HL-60/S4 treated with retinoic acid at 250 ng/mL for 4 days and 3 days (cell line): ENCODE data around the gene CD53.

ENCODE experiments used
- in situ Hi-C: fragments of 300-500 bp; cut with MboI; formaldehyde crosslinking; loops from 2 replicates; pipeline ENCODE4 v1.7.0; 2022; ENCODE audit warnings: low sequenced_read_pairs

CD53 gene

GRCh38 chr1:110875216-110875731, 2.3 kb downstream of the CD53 start:
- in situ Hi-C loops = no loop called here

DNA sequence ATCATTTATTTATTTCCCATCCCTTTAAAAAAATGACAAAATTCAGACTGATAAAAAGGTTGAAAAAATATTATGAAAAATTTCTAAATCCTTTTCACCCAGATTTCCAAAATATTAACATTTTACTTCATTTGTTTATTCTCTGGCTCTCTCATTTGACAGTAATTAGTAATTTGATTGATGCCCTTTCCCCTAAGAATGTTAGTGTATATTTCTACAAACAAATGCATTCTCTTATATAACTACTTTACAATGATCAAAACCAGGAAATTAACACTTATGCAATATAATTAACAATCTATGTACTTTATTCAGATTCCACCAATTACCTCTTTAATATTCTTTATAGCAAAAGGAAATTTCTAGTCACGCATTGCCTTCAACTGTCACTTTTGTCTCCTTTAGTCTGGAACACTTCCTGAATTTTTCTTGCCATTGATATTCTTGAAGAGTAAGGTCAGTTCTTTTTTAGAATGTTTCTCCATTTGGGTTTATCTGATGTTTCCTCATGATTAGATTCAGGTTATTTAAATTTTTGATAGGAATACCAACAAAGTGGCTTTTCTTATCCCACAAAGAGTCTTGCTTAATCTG, 3.9 kb downstream of the CD53 start:
- in situ Hi-C loops = no loop called here

GRCh38 chr1:110877364-110877763, 4.4 kb downstream of the CD53 start:
- in situ Hi-C loops = no loop called here

DNA sequence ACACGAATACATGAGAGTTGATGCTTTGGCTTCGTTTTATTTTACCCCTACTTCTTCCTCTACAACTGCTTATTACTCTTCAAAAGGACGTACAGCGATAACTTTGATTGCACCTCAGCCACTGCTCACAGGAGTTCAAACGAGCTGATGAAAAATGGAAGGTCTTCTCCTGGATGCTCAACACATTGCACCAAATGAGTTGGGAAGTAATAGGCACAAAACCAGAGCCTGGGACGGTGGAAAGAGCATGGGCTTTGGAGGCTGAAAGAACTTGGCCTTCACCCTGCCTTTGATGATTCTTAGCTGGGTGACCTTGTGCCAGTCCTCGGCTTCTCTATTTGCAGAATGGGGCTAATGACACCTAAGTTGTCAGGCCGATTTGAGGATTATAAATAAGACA, 4.8 kb downstream of the CD53 start:
- in situ Hi-C loops = no loop called here

DNA sequence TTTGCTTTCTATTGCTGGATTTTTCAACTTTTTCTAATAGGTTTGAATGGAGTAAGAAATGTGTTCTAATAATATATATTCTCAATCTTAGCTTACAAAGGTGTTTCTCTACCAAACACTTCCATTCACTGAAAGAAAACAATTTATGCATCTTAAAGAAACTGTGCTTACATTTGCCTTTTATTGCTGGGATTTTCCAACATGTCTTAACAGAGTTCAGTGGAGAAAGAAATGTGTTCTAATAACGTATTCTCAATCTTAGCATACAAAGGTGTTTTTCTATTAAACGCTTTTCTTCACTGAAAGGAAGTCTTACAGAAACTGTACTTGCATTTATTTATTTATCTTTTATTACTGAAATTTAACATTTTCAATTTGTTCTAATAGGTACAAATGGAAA, 5.6 kb downstream of the CD53 start:
- in situ Hi-C loops = no loop called here

DNA sequence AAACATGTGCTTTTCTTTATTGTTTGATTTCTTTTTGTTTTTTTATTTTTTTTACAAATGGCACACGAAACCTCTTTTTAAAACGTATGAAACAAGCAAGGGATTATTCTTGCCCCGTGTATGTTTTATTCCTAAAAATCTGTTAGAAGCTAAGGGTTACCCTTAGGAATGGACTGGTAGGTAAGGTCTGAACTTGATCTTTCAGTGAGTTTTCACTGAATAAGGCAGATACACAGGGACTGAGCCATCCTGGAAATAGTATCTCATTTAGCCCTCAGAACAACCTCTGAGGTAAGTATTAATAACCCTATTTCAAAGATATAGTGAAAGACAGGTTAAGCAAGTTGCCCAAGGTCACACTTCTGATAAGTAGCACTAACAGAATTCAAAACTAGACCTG, 6.0 kb downstream of the CD53 start:
- in situ Hi-C loops = no loop called here

DNA sequence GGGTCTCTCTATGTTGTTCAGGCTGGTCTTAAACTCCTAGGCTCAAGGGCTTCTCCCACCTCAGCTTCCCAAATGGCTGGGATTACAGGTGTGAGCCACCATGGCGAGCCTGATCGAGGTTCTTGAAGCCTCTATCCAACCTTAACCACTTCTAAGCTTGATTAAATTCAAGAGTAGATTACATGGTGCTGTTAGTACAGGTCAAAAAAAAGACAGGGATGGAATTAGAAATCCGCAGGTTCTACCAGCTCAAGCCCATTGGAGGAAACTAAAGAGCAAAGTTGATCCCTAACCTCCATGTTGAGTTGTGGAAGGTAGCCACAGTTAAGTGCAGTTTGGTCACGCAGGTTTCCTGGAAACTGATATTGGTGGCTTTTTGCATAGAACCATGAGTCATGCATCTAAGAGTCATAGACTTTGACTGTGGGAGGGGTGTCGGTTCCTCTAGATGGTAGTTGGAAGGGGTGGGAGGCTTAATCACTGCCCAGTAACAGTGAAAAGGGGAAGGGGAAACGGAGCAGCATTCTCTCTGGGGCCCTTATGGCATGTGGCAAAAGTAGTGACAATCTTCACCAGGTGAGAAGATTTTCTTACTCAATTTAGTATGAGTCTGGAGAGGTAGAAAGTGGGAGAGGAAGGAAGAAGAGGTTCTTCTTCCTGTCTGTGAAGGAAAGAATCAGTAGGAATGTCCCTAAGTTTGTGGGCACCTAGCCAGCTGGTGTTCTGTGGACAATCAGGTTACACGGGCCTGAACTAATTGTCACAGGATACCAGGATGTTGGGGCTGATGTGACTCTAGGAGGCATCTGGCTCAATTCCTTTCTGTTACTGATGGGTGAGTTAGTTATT, 7.0 kb downstream of the CD53 start:
- in situ Hi-C loops = no loop called here

DNA sequence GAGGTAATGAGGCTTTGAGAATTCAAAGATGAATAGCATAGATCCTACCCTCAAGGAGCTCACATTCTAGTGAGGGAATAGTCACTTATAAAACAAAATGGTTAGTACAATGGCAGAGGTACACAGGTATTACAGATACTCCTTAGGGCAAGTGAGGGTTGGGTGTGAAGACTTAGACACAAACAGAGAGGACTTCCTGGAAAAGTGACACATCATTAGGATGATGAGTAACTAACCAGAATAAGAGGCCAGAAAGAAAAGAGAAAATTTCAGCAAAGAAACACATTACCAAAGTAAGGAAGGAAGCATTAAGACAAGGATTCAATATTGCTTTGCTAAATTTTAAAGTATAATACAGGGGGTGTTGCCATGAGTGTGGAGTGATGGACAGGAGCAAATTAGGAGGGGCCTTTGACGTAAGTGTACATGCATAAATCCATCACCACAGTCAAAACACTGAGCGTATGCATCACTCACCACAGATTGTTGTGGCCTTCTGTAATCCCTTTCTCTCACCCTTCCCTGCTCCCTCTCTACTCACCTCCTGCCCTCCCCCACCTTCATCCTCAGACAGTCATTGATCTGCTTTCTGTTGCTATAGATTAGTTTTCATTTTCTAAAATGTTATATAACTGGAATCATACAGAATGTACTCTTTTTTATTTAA, 7.9 kb downstream of the CD53 start:
- in situ Hi-C loops = no loop called here

DNA sequence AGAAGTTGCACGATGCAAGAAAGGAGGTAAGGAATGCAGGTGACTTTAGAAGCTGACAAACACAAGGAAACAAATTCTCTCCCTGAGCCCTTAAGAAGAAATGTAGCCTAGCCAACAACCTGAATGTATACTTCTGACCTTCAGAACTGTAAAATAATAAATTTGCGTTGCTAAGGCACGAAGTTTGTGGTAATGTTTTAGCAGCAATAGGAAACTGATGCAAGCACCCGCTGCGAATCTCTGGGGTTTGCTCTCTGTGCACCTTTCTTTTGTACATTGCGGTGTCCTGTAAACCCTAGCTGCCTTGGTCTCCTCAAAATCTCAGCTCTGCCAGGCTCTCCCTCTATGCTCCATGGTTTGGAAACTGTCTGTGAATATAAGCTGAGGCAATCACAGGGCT, 15.1 kb downstream of the CD53 start:
- in situ Hi-C loops = no loop called here

GRCh38 chr1:110888641-110889040, 15.7 kb downstream of the CD53 start:
- in situ Hi-C loops = no loop called here

DNA sequence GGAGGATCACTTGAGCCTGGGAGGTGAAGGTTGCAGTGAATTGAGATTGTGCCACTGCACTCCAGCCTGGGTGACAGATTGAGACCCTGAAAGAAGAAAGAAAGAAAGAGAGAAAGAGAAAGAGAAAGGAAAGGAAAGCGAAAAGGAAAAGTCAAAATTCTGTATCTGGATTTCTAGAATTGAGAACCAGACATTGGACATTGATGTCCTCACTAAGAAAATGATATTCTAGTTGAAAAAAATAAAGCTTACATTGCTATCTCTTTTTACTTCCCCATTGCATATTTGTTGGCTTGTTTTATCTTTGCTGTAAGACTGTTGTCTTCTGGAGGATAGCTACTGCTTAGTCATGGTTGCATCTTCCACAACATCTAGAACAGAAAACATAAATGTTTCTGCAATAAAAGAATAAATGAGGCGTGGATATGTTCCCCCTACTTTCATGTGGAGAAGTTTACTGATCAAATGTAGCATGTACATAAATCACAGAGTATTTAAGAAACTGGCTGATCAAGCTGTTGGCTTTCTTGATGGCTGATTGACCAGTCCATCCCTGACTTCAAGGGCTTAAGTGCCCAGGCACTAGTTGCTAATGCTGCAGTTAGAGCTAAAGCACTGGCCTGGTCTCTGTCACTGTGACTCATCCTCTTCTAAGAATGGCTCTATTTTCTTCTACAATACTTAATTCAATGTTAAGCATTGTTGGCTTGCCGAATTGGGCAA, 17.7 kb downstream of the CD53 start:
- in situ Hi-C loops = no loop called here

DNA sequence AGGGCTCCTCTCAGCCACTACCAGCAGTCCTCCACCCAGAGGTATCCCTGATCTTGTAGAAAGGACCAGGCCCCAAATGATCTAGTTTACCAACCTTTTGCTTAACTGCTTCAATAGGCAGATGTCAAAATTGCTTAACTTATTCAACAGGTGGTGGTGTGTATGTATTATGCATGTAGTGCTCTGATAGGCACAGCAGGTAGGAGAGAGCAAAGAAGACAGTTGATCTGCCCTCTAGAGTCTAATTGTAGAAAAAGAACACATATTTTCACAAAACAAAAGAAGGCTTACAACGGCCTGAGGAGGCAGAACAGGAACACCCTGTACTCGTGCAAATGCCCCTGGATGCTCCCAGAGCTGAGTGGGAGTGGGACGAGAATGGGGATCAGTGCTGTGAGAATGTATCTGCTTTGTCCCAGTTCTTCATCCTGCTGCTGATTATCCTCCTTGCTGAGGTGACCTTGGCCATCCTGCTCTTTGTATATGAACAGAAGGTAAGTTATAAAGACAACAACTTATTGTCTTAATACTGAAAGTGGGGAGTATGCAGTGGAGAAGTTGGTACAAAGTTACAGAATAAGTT, 21.1 kb downstream of the CD53 start:
- in situ Hi-C loops = no loop called here

GRCh38 chr1:110896090-110896489, 23.1 kb downstream of the CD53 start:
- in situ Hi-C loops = no loop called here

DNA sequence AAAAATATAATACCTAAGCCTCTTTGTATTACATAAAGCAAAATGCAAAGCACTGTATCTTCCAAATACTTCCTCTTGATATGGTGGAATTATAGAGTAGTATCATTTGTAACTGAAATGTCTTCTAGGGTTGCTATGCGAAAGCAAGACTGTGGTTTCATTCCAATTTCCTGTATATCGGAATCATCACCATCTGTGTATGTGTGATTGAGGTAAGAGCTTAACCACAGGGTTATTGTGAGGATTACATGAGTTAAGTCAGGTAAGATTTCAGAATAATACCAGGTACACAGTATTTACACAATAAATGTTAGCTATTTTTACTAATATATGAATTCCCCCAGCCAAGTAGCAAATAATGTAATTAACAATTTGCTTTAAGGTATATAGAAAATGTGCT, 24.7 kb downstream of the CD53 start:
- in situ Hi-C loops = no loop called here

GRCh38 chr1:110898734-110899457, 25.9 kb downstream of the CD53 start:
- in situ Hi-C loops = no loop called here

DNA sequence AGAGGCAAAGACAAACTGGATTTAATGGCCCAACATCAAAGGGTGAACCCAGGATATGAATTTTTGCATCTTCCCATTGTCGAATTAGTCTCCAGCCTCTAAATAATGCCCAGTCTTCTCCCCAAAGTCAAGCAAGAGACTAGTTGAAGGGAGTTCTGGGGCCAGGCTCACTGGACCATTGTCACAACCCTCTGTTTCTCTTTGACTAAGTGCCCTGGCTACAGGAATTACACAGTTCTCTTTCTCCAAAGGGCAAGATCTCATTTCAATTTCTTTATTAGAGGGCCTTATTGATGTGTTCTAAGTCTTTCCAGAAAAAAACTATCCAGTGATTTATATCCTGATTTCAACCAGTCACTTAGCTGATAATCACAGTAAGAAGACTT, 26.5 kb downstream of the CD53 start:
- in situ Hi-C loops = no loop called here

DNA sequence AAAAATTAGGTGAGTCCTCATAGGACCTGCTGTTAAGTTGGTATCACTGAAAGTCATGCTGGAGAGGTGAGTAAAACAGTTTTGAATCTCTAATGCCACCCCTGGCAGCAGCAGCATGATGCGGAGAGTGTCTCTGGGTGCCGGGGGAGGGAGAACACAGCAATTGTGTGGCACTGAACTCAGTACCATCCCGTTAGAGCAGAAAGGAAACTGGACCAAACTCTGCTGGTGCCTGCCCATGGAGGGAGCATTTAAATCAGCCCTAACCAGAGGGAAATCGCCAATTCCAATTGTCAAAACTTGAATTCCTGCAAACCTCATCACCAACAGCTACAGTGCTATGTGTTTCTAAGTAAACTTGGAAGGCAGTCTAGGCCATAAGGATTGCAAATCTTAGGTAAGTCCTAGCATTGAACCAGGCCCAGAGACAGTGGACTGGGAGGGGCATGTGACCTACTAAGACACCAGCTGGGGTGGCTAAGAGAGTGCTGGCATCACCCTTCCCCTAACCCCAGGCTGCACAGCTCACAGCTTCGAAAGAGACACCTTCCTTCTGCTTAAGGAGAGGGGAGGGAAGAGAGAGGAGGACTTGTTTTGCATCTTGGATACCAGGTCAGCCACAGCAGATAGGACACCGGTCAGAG, 30.0 kb downstream of the CD53 start:
- in situ Hi-C loops = no loop called here

- in situ Hi-C loops = no loop called here
Measured at GRCh38 chr1:110903853-110904500, 31.0 kb downstream of the CD53 start.

DNA sequence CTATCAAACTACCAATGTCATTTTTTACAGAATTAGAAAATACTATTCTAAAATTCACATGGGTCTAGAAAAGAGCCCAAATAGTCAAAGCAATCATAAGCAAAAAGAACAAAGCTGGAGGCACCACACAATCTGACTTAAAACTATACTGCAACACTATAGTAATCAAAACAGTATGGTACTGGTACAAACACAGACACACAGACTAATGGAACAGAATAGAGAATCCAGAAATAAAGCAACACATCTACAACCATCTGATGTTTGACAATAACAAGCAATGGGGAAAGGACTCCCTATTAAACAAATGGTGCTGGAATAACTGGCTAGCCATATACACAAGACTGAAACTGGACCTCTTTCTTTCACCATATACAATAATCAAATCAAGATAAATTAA, 39.8 kb downstream of the CD53 start:
- in situ Hi-C loops = no loop called here
